ENCODE results near the gene HSBP1.

- TF ChIP-seq EP300 (IDR thresholded peaks at IDR 0.05) = no peak
- TF ChIP-seq CTCF (IDR thresholded peaks at IDR 0.05) = no peak
- TF ChIP-seq RFX5 (IDR thresholded peaks at IDR 0.05) = no peak
- no peak for TF ChIP-seq ZSCAN20 (CRISPR knock-in tag; IDR thresholded peaks at IDR 0.05)
These were observed 23.7 kb downstream of the HSBP1 start for GRCh38 chr16:83831456-83831987.
